GM12872 (cell line): Measurements from ENCODE around the gene LYSMD2.

Experiments used
- TF ChIP-seq, protein P1 (sequence below): IDR thresholded peaks from 3 replicates; pipeline ENCODE4 v1.5.1; 2011; ENCODE audit warnings: low read depth, mild to moderate bottlenecking, low read length, moderate library complexity; ENCODE audit not compliant: insufficient read depth

Gene LYSMD2

DNA sequence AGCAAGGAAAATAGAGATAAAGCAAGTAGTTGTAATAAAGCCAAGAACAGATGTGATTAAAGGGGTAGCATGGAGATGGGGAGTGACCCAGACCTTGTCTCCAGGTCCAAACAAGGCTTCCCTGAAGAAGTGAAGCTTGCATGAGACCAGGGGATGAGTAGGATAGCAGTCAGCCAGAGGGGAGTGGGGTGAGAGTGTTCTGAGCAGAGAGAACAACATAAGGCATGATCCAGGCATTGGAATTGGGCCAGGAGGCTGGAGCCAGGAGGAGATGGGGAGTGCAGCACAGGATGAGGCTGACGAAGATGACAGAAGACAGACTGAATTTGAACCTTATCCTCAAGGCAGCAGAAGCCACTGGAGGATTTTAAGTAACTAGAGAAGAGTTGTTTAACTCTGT is 21.2 kb upstream of the LYSMD2 start:
- TF ChIP-seq, protein P1, sequence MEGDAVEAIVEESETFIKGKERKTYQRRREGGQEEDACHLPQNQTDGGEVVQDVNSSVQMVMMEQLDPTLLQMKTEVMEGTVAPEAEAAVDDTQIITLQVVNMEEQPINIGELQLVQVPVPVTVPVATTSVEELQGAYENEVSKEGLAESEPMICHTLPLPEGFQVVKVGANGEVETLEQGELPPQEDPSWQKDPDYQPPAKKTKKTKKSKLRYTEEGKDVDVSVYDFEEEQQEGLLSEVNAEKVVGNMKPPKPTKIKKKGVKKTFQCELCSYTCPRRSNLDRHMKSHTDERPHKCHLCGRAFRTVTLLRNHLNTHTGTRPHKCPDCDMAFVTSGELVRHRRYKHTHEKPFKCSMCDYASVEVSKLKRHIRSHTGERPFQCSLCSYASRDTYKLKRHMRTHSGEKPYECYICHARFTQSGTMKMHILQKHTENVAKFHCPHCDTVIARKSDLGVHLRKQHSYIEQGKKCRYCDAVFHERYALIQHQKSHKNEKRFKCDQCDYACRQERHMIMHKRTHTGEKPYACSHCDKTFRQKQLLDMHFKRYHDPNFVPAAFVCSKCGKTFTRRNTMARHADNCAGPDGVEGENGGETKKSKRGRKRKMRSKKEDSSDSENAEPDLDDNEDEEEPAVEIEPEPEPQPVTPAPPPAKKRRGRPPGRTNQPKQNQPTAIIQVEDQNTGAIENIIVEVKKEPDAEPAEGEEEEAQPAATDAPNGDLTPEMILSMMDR, result no peak

DNA sequence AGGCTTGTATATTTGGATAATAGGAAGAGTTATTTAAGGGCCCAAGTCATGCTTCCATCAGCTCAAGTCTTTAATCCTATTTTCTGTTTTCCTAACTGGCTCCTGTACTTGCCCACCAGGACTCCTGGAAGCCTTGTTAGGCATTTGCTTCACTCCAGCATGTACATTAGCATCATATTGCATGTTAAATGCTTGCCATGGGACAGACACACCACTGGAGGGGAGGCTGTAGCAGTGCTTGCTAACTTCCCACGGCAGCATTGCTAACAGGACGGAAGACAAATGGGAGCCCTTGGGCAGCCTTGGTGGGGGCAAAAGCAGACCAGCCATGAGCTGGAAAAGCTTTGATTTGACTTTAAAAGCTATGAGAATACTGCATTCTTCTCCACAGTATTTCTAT is 20.0 kb upstream of the LYSMD2 start:
- TF ChIP-seq, protein P1, result no peak

DNA sequence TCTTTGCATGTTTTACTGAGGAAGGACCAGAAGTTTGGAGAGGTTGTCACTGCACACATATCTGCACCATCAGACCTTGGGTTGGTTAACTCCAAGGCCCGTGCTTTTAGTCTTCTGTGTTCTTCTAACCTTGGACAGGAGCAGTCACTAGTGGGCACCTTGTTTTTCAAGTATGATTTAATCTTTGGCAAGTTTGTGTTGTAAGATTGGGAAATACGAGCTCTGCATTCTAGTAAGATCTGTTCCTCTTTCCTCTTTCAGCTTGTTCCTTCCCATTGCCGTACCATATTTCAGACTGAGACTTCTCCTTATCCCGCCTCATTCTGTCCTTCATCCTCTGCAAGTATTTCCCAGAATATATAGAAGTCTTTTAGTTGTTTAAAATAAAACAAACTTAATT is 19.0 kb upstream of the LYSMD2 start:
- TF ChIP-seq, protein P1, result no peak

DNA sequence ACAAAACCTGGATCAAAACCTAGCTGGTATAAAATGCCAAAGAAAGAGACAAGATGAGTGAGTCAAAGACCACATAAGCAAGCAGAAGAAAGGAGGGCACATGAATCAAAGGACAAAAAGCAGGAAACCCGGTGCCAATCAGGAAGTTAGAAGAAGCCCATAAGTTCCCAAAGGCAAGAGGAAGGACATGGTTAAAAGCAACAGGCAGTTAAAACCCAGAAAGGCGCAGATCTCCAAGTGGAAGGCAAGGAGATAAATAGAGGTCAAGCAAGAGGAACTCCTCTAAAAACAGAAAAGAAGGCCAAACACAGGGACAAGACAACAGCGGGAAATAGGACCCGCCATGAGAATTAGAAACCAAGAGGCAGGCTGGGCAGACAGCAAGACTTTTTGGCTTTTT is 18.3 kb upstream of the LYSMD2 start:
- TF ChIP-seq, protein P1, result no peak

DNA sequence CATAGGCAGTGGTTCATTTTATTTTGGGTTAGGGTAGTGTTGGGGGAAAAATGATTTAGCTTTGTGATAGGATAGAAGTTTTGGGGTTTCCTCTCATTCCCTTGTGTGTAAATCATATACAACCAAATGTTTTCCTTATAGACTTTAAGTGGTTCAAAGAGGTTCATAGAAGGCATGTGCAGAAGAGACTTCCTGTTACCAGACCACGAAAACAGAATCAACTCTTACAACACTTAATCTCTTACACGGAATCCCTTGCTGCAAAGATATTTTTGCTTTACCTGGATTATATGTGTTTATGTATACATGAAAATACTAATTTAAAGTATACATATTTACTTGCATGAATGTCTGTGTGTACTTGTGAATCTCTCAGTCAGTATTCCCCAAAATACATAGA is 16.8 kb upstream of the LYSMD2 start:
- TF ChIP-seq, protein P1, result no peak

DNA sequence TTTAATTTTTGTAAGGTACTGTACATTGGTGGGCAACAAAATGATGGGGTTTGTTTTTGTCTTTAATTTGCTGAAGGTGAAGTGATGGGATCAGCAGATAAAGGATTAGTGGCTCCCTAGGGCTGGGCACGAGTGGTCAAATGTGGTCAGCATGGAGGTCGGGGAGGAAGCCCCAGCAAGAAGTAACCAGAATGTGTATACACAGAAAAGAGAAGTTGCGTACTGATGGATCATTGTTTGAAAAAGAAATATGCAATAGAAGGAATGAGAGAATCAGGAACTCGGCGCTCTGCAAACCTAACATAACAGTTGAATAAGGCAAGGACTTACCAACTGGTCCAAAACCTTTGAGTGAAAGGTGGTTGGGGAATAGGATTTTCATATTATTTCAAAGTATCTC is 15.4 kb upstream of the LYSMD2 start:
- TF ChIP-seq, protein P1, result no peak

DNA sequence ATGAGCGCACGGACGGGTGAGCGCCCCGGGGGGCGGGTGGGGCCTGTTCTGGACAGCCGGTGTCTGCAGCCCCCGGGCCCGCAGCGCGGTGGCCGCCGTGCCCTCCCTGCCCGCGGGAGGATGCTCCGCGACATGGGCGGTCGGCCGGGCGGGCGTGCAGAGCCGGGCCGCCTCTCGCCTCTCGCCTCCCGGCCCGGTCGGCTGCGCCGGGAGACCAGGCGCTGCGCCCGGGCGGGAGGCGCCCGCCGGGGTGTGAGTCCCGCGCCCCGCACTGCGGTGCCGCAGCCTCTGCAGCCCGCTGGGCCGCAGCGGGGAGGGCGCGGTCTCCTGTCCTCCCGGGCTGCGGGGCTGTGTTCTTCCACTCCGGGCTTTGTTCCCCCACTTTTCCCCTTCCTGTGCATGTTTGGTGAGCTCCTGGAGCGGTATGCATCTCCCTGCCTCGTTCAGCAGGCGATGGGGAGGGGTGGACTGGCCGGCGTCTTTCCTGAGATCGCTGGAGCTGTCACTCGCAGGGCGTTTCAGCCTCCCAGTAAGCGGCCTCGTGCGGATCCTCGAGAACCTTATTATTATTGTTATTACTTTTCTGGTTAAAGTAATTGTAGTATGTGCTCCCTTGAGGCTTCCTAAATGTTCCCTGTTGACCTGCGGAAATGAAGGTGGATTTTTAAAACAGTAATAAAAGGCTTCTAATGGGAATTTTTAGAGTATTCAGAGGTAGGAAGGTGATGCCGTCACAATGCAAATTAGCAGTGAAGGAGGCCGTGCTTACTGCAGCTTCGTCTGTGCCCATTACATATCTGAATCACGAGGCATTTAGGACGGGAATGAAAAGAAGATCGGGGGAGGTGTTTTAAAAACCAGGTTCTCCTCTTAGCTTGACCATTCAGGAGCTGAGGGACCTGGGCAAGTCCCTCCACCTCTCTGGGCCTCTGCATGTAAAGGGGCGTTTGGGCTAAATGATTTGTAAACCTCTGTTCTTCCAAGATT is 14.5 kb upstream of the LYSMD2 start:
- TF ChIP-seq, protein P1, result no peak
